ENCODE data around the gene MYRF.

MYRF gene

GRCh38 chr11:61797263-61797944, 45.0 kb downstream of the MYRF start:
- peak; percentile 72 for DNase-seq (ENCODE audit: low spot score)
- peak; percentile 83 for TF ChIP-seq CTCF (IDR thresholded peaks at IDR 0.05; ENCODE audit: extremely low read depth, insufficient read depth, missing control alignments)
- in situ Hi-C loops (cut with MboI; ENCODE audit: low pct_unique_long_range_greater_than_20kb, low sequenced_read_pairs, unreplicated experiment): no loop called here

DNA sequence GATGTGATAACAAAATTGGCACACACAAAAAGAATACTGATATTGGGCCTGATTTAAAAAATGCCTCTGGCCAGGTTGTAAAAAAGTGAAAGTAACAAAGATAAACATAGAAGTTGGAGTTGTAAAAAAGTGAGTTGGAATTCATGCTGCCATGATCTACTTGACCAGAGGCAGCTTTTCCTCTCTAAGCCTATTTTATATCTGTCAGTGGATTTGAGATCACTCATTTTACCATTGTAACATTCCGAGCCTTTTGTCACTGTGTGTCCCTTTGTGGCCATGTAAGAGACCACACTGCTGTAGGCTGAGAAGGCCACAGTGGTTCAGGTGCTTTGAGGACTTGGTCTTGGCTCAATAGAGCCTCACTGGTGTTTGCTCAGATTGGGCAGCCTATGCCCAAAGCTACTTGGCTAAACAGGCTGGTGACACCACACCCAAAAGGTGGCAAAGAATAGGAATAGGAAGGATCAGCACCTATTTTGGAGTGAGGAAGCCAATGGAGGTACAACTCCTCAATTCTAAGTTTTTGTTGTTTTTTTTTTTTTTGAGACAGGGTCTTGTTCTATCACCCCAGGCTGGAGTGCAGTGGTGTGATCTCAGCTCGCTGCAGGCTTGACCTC, 47.3 kb downstream of the MYRF start:
- in situ Hi-C loops (cut with MboI; ENCODE audit: low pct_unique_long_range_greater_than_20kb, low sequenced_read_pairs, unreplicated experiment): no loop called here
- TF ChIP-seq CTCF (IDR thresholded peaks at IDR 0.05; ENCODE audit: extremely low read depth, insufficient read depth, missing control alignments): no peak
- no peak for DNase-seq (ENCODE audit: low spot score)

DNA sequence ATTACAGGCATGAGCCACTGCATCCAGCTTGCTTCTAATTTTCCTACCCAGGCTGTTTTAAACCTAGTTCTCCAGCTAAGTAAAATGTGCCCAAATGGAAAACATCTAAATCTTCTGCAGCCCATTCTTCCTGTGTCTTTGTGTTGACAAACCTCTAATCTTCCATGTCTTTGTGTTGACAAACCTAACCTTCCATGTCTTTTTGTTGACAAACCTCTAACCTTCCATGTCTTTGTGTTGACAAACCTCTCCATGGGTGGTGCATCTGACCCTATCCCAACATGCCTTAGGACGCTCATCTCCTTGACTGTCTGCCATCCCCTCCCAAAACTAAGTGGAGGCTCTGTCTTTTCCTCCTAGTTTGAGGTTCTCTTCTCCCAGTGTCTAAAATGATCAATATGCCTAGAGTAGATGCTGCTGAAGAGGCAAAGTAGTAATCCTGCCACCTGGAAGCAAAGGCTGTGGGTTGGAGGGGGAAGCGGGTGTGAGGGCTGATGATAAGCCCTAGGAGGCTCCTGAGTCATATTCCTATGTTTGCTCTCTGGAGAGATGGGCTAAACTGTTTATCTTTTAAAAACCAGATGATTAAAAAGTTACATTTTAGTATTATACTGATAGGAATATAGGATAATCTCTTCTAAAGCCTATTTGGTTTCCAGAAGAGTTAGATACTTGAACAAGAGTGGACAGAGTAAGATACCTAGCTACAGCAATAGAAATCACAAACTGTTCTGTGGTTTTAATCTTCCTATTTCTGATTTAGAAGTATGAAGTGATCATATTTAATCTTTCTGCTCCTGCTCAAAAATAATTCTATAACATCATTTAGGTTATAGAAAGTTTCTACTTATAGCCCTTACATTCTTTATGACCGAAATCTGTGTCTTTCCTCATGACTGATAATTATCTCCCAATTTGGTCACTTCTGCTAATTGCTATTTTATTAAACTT, 48.2 kb downstream of the MYRF start:
- in situ Hi-C loops (cut with MboI; ENCODE audit: low pct_unique_long_range_greater_than_20kb, low sequenced_read_pairs, unreplicated experiment): no loop called here
- no peak for DNase-seq (ENCODE audit: low spot score)

DNA sequence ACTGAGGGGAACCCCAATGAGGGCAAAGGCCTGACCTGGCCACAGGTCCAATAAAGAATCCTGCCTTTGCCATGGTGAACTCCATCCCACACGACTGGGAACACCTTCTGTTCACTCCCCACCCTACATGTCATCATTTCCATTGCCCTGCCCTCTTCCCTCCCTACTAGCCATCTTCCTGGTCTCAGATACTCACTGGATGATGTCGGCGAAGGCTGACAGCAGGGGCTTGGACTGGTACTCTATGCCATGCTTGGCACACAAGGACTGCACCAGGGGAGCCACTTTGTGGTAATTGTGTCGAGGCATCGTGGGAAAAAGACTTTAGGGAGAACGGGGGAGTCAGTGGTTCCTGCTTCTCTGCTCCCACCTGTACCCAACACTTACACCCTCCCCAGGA, 50.2 kb downstream of the MYRF start:
- TF ChIP-seq CTCF (IDR thresholded peaks at IDR 0.05; ENCODE audit: extremely low read depth, insufficient read depth, missing control alignments): no peak
- in situ Hi-C loops (cut with MboI; ENCODE audit: low pct_unique_long_range_greater_than_20kb, low sequenced_read_pairs, unreplicated experiment): no loop called here
- no peak for DNase-seq (ENCODE audit: low spot score)

More for the DNA sequence above, 48.2 kb downstream of the MYRF start:
- no peak for TF ChIP-seq CTCF (IDR thresholded peaks at IDR 0.05; ENCODE audit: extremely low read depth, insufficient read depth, missing control alignments)

DNA sequence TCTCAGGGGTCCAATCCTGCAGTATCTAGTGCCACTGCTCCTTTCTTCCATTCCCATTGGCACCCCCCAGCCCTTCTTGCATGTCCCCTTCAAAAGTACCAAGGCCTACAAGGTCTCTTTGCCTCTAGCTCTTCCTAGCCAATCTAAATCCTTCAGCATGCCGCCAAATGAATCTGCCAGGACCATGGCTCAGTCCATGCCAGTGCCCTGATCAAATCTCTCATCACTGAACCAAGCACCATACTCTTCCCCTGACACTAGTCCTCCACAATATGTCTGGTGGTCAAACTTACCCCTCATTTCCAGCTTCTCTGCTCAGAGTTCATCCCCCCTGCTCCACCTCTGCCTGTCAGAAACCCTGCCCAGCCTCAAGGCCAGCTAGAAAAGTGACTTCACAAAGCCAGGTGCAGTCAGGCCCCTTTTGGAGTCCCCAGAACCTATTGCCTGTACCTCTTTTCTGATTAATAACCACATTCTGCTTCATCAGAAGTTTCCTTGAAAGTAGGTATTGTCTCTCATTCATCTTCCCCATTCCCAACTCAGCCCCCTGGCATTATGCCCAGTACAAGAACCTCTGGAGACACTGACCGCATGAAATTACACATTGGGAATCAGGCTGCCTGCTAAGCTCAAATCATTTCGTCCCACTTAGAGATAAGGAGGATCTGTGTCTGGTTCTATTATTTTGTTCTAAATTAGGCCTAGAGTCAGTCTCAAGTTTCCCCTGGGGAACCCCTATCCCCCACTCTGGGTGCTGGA, 51.6 kb downstream of the MYRF start:
- in situ Hi-C loops (cut with MboI; ENCODE audit: low pct_unique_long_range_greater_than_20kb, low sequenced_read_pairs, unreplicated experiment): no loop called here
- TF ChIP-seq CTCF (IDR thresholded peaks at IDR 0.05; ENCODE audit: extremely low read depth, insufficient read depth, missing control alignments): no peak
- DNase-seq (ENCODE audit: low spot score): no peak

GRCh38 chr11:61805146-61805545, 52.7 kb downstream of the MYRF start:
- no peak for TF ChIP-seq CTCF (IDR thresholded peaks at IDR 0.05; ENCODE audit: extremely low read depth, insufficient read depth, missing control alignments)
- in situ Hi-C loops (cut with MboI; ENCODE audit: low pct_unique_long_range_greater_than_20kb, low sequenced_read_pairs, unreplicated experiment): no loop called here
- no peak for DNase-seq (ENCODE audit: low spot score)
